Endothelial cell (in vitro differentiated cells): ENCODE results near the gene DTX4. TPM values are rescaled to one million over a fixed set of nuclear protein-coding genes. Genes with fewer than 3 reads are reported as not detected.

ENCODE experiments used
- DNase-seq: peaks from one replicate; pipeline ENCODE4 v3.0.0; 2021; ENCODE audit warnings: low spot score
- H3K27ac Mint-ChIP-seq: one replicate; pipeline ENCODE4 v1.8.0; 2021; ENCODE audit warnings: mixed read lengths, inconsistent platforms; ENCODE audit not compliant: unreplicated experiment
- H3K27me3 Mint-ChIP-seq: one replicate; pipeline ENCODE4 v1.8.0; 2021; ENCODE audit warnings: mild to moderate bottlenecking, moderate library complexity, mixed read lengths, inconsistent platforms; ENCODE audit not compliant: unreplicated experiment
- H3K36me3 Mint-ChIP-seq: one replicate; pipeline ENCODE4 v1.8.0; 2021; ENCODE audit warnings: mild to moderate bottlenecking, low read depth, mixed read lengths, inconsistent platforms; ENCODE audit not compliant: unreplicated experiment
- H3K4me1 Mint-ChIP-seq: one replicate; pipeline ENCODE4 v1.8.0; 2021; ENCODE audit warnings: mild to moderate bottlenecking, mixed read lengths, inconsistent platforms; ENCODE audit not compliant: unreplicated experiment
- H3K4me3 Mint-ChIP-seq: one replicate; pipeline ENCODE4 v1.8.0; 2021; ENCODE audit warnings: mild to moderate bottlenecking, mixed read lengths, inconsistent platforms; ENCODE audit not compliant: unreplicated experiment
- H3K9me3 Mint-ChIP-seq: one replicate; pipeline ENCODE4 v1.8.0; 2021; ENCODE audit warnings: mixed read lengths, inconsistent platforms; ENCODE audit not compliant: unreplicated experiment
- CTCF ChIP-seq: fragments of 200-600 bp; sonication (generic); IDR thresholded peaks from one replicate; pipeline ENCODE4 v1.5.0; 2021; ENCODE audit warnings: antibody characterized with exemption; ENCODE audit not compliant: unreplicated experiment
- total RNA-seq: library from RNA; stranded (reverse); fragmentation: NEBNext Ultra II Directional; extraction: Animal tissue kit (Norgen Biotek cat#: 25700); gene quantifications from one replicate; pipeline ENCODE4 v1.2.1, GENCODE V29; 2021; ENCODE audit not compliant: unreplicated experiment

DTX4 gene
- total RNA-seq, 1 donor from 2014 or later = 29.4 TPM

- Mint-ChIP-seq H3K27ac (no peak overlapping the region), H3K9me3 (no peaks in the 10 kb centered on the region), H3K27me3 (peaks cover 2% of the 10 kb centered on the region), H3K4me3 (peak overlapping the region; percentile 13), H3K4me1 (peaks cover 13% of the 10 kb centered on the region), H3K36me3 (peaks cover 56% of the 10 kb centered on the region)
- no peak for TF ChIP-seq CTCF
- DNase-seq = no peak
Observed at GRCh38 chr11:59187035-59187434, 15.1 kb downstream of the DTX4 start.

GRCh38 chr11:59187587-59187986, 15.7 kb downstream of the DTX4 start:
- Mint-ChIP-seq H3K9me3 (no peaks in the 10 kb centered on the region), H3K36me3 (peaks cover 60% of the 10 kb centered on the region), H3K4me1 (peaks cover 13% of the 10 kb centered on the region), H3K4me3 (no peak overlapping the region), H3K27me3 (peaks cover 2% of the 10 kb centered on the region), H3K27ac (no peak overlapping the region)
- no peak for DNase-seq
- no peak for TF ChIP-seq CTCF

GRCh38 chr11:59188954-59189353, 17.0 kb downstream of the DTX4 start:
- Mint-ChIP-seq H3K27me3 (peaks cover 2% of the 10 kb centered on the region), H3K36me3 (peaks cover 61% of the 10 kb centered on the region), H3K9me3 (no peaks in the 10 kb centered on the region), H3K4me1 (peaks cover 13% of the 10 kb centered on the region), H3K27ac (no peak overlapping the region), H3K4me3 (peak overlapping the region; percentile 12)
- no peak for TF ChIP-seq CTCF
- DNase-seq = no peak

GRCh38 chr11:59189986-59190385, 18.1 kb downstream of the DTX4 start:
- no peak for TF ChIP-seq CTCF
- H3K27me3 Mint-ChIP-seq = peaks cover 2% of the 10 kb centered on the region
- H3K27ac Mint-ChIP-seq = no peak overlapping the region
- peaks cover 9% of the 10 kb centered on the region for H3K4me1 Mint-ChIP-seq
- no peak overlapping the region for H3K4me3 Mint-ChIP-seq
- H3K9me3 Mint-ChIP-seq = no peaks in the 10 kb centered on the region
- DNase-seq = no peak
- peaks cover 67% of the 10 kb centered on the region for H3K36me3 Mint-ChIP-seq

GRCh38 chr11:59191095-59191494, 19.2 kb downstream of the DTX4 start:
- Mint-ChIP-seq H3K9me3 (no peaks in the 10 kb centered on the region), H3K36me3 (peaks cover 78% of the 10 kb centered on the region)

More at GRCh38 chr11:59191095-59191494, 19.2 kb downstream of the DTX4 start:
- Mint-ChIP-seq H3K4me3 (peak overlapping the region; percentile 54), H3K27ac (no peak overlapping the region), H3K4me1 (peaks cover 10% of the 10 kb centered on the region), H3K27me3 (peaks cover under 1% of the 10 kb centered on the region)
- TF ChIP-seq CTCF = no peak
- no peak for DNase-seq
